ENCODE measurements around the gene KPNA5.

The KPNA5 gene

GRCh38 chr6:116649129-116649528, 31.9 kb upstream of the KPNA5 start:
- H3K27ac ChIP-seq (ENCODE audit: low read length, poor library complexity, severe bottlenecking): no peak overlapping the region
- H3K4me1 ChIP-seq (ENCODE audit: control insufficient read depth, insufficient read depth, low read depth, low read length): peaks cover 1% of the 10 kb centered on the region
- no peak overlapping the region for H2BK15ac ChIP-seq (ENCODE audit: low read depth, poor library complexity, severe bottlenecking)
- H3K9me3 ChIP-seq (ENCODE audit: control insufficient read depth, low read length): no peaks in the 10 kb centered on the region
- no peak overlapping the region for H3K4me3 ChIP-seq (ENCODE audit: insufficient read depth in 1 of 2, low read depth in 1 of 2, low read length in 2 of 2)
- no peak overlapping the region for H3K4me2 ChIP-seq (ENCODE audit: low read length, poor library complexity, severe bottlenecking)
- no peak overlapping the region for H4K91ac ChIP-seq (ENCODE audit: low read length)
- H2AK5ac ChIP-seq (ENCODE audit: low read length, severe bottlenecking): no peak overlapping the region
- H3K27me3 ChIP-seq (ENCODE audit: control insufficient read depth in 1 of 2, insufficient read depth in 1 of 2, low read length in 2 of 2): no peaks in the 10 kb centered on the region
- peaks cover 0 to 37% of the 10 kb centered on the region in 2 experiments for H3K36me3 ChIP-seq (ENCODE audit: control insufficient read depth in 1 of 2, insufficient read depth in 2 of 2, low read depth in 1 of 2, low read length in 2 of 2)
- H3K14ac ChIP-seq (ENCODE audit: low read length in 2 of 2): no peak overlapping the region
- no peak overlapping the region for H2BK5ac ChIP-seq (ENCODE audit: low read depth, low read length, poor library complexity, severe bottlenecking)
- no peak overlapping the region for H4K8ac ChIP-seq (ENCODE audit: low read length)
- H2AFZ ChIP-seq (ENCODE audit: low read depth, low read length): no peak overlapping the region
- H2BK12ac ChIP-seq (ENCODE audit: low read length in 2 of 2): no peak overlapping the region
- no peak overlapping the region for H2BK120ac ChIP-seq (ENCODE audit: low read depth, low read length)
- DNase-seq: no peak
- no peak overlapping the region for H3K18ac ChIP-seq (ENCODE audit: low read depth in 1 of 2, low read length in 2 of 2)
- peaks cover 1% of the 10 kb centered on the region for H3K79me1 ChIP-seq (replicated peaks; ENCODE audit: low read length, poor library complexity, severe bottlenecking)
- H3K9ac ChIP-seq (ENCODE audit: low read length): no peak overlapping the region
- no peak overlapping the region for H3K4ac ChIP-seq (ENCODE audit: low read depth in 1 of 2, low read length in 2 of 2)
- no CpG with 5 or more reads among the region's 3 CpGs for WGBS
- H3K23ac ChIP-seq (ENCODE audit: low read length in 2 of 2): no peak overlapping the region

GRCh38 chr6:116651916-116652315, 29.1 kb upstream of the KPNA5 start:
- Histone ChIP-seq H3K4me1 (ENCODE audit: control insufficient read depth, insufficient read depth, low read depth, low read length) (peaks cover 1% of the 10 kb centered on the region), H3K27me3 (ENCODE audit: control insufficient read depth in 1 of 2, insufficient read depth in 1 of 2, low read length in 2 of 2) (no peaks in the 10 kb centered on the region), H3K4me2 (ENCODE audit: low read length, poor library complexity, severe bottlenecking) (no peak overlapping the region), H3K4me3 (ENCODE audit: insufficient read depth in 1 of 2, low read depth in 1 of 2, low read length in 2 of 2) (no peak overlapping the region), H3K23ac (ENCODE audit: low read length in 2 of 2) (no peak overlapping the region), H3K36me3 (ENCODE audit: control insufficient read depth in 1 of 2, insufficient read depth in 2 of 2, low read depth in 1 of 2, low read length in 2 of 2) (peaks cover 0 to 41% of the 10 kb centered on the region in 2 experiments), H3K9ac (ENCODE audit: low read length) (no peak overlapping the region), H3K4ac (ENCODE audit: low read depth in 1 of 2, low read length in 2 of 2) (no peak overlapping the region), H3K79me1 (replicated peaks; ENCODE audit: low read length, poor library complexity, severe bottlenecking) (peaks cover 1% of the 10 kb centered on the region), H4K8ac (ENCODE audit: low read length) (no peak overlapping the region), H3K27ac (ENCODE audit: low read length, poor library complexity, severe bottlenecking) (no peak overlapping the region), H3K9me3 (ENCODE audit: control insufficient read depth, low read length) (no peaks in the 10 kb centered on the region), H3K18ac (ENCODE audit: low read depth in 1 of 2, low read length in 2 of 2) (no peak overlapping the region), H2BK12ac (ENCODE audit: low read length in 2 of 2) (no peak overlapping the region), H2BK5ac (ENCODE audit: low read depth, low read length, poor library complexity, severe bottlenecking) (no peak overlapping the region), H2BK120ac (ENCODE audit: low read depth, low read length) (no peak overlapping the region), H2AFZ (ENCODE audit: low read depth, low read length) (no peak overlapping the region), H4K91ac (ENCODE audit: low read length) (no peak overlapping the region), H3K14ac (ENCODE audit: low read length in 2 of 2) (no peak overlapping the region), H2AK5ac (ENCODE audit: low read length, severe bottlenecking) (no peak overlapping the region), H2BK15ac (ENCODE audit: low read depth, poor library complexity, severe bottlenecking) (no peak overlapping the region)
- no peak for DNase-seq
- WGBS: 96% methylated on average over 3 of the region's 4 CpGs

- no peak overlapping the region for H2AK5ac ChIP-seq (ENCODE audit: low read length, severe bottlenecking)
- no peak overlapping the region for H2AFZ ChIP-seq (ENCODE audit: low read depth, low read length)
- no peak overlapping the region for H2BK12ac ChIP-seq (ENCODE audit: low read length in 2 of 2)
- peaks cover 0 to 13% of the 10 kb centered on the region in 2 experiments for H3K36me3 ChIP-seq (ENCODE audit: control insufficient read depth in 1 of 2, insufficient read depth in 2 of 2, low read depth in 1 of 2, low read length in 2 of 2)
- peaks cover 8% of the 10 kb centered on the region for H3K79me1 ChIP-seq (replicated peaks; ENCODE audit: low read length, poor library complexity, severe bottlenecking)
- no peak overlapping the region for H3K23ac ChIP-seq (ENCODE audit: low read length in 2 of 2)
- H3K4ac ChIP-seq (ENCODE audit: low read depth in 1 of 2, low read length in 2 of 2): no peak overlapping the region
- no peak overlapping the region for H3K27ac ChIP-seq (ENCODE audit: low read length, poor library complexity, severe bottlenecking)
- H3K9me3 ChIP-seq (ENCODE audit: control insufficient read depth, low read length): no peaks in the 10 kb centered on the region
- no peaks in the 10 kb centered on the region for H3K27me3 ChIP-seq (ENCODE audit: control insufficient read depth in 1 of 2, insufficient read depth in 1 of 2, low read length in 2 of 2)
- no peak overlapping the region for H2BK120ac ChIP-seq (ENCODE audit: low read depth, low read length)
- H3K9ac ChIP-seq (ENCODE audit: low read length): no peak overlapping the region
- no peak overlapping the region for H4K8ac ChIP-seq (ENCODE audit: low read length)
- H4K91ac ChIP-seq (ENCODE audit: low read length): no peak overlapping the region
- H2BK15ac ChIP-seq (ENCODE audit: low read depth, poor library complexity, severe bottlenecking): no peak overlapping the region
- no peak overlapping the region for H3K14ac ChIP-seq (ENCODE audit: low read length in 2 of 2)
- H3K4me3 ChIP-seq (ENCODE audit: insufficient read depth in 1 of 2, low read depth in 1 of 2, low read length in 2 of 2): no peak overlapping the region
- H3K18ac ChIP-seq (ENCODE audit: low read depth in 1 of 2, low read length in 2 of 2): no peak overlapping the region
- H3K4me1 ChIP-seq (ENCODE audit: control insufficient read depth, insufficient read depth, low read depth, low read length): peaks cover 1% of the 10 kb centered on the region
- no peak for DNase-seq
- no peak overlapping the region for H2BK5ac ChIP-seq (ENCODE audit: low read depth, low read length, poor library complexity, severe bottlenecking)
- no peak overlapping the region for H3K4me2 ChIP-seq (ENCODE audit: low read length, poor library complexity, severe bottlenecking)
Observed at GRCh38 chr6:116661594-116661993, 19.4 kb upstream of the KPNA5 start.

DNA sequence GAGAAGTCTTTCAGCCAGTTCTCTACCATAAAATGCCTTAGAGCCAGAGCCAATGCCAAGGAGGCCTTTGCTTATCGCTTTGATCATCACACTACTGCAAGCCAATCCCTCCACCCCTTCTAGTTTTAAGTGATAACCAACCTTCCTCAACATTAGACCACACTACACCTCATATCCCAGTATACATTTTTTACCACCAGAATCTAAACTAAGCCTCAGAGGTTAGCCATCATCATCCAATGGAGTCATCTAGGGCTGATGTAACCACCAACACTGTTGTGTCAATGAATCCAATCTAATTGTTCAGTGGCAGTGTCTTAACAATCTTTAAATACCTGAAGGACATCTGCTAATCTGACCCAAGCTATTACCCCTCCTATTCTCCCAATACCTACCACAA, 18.8 kb upstream of the KPNA5 start:
- Histone ChIP-seq H3K4me1 (ENCODE audit: control insufficient read depth, insufficient read depth, low read depth, low read length) (peaks cover 1% of the 10 kb centered on the region), H2BK15ac (ENCODE audit: low read depth, poor library complexity, severe bottlenecking) (no peak overlapping the region), H4K91ac (ENCODE audit: low read length) (no peak overlapping the region), H3K27ac (ENCODE audit: low read length, poor library complexity, severe bottlenecking) (no peak overlapping the region), H3K23ac (ENCODE audit: low read length in 2 of 2) (no peak overlapping the region), H2AFZ (ENCODE audit: low read depth, low read length) (no peak overlapping the region), H3K79me1 (replicated peaks; ENCODE audit: low read length, poor library complexity, severe bottlenecking) (peaks cover 8% of the 10 kb centered on the region), H3K4me2 (ENCODE audit: low read length, poor library complexity, severe bottlenecking) (no peak overlapping the region), H4K8ac (ENCODE audit: low read length) (peak overlapping the region; percentile 37), H3K14ac (ENCODE audit: low read length in 2 of 2) (no peak overlapping the region), H3K36me3 (ENCODE audit: control insufficient read depth in 1 of 2, insufficient read depth in 2 of 2, low read depth in 1 of 2, low read length in 2 of 2) (peaks cover 0 to 13% of the 10 kb centered on the region in 2 experiments), H2AK5ac (ENCODE audit: low read length, severe bottlenecking) (no peak overlapping the region), H2BK5ac (ENCODE audit: low read depth, low read length, poor library complexity, severe bottlenecking) (no peak overlapping the region), H2BK12ac (ENCODE audit: low read length in 2 of 2) (no peak overlapping the region), H3K18ac (ENCODE audit: low read depth in 1 of 2, low read length in 2 of 2) (no peak overlapping the region), H3K4me3 (ENCODE audit: insufficient read depth in 1 of 2, low read depth in 1 of 2, low read length in 2 of 2) (no peak overlapping the region), H3K9ac (ENCODE audit: low read length) (no peak overlapping the region), H3K4ac (ENCODE audit: low read depth in 1 of 2, low read length in 2 of 2) (no peak overlapping the region), H3K9me3 (ENCODE audit: control insufficient read depth, low read length) (no peaks in the 10 kb centered on the region), H2BK120ac (ENCODE audit: low read depth, low read length) (no peak overlapping the region), H3K27me3 (ENCODE audit: control insufficient read depth in 1 of 2, insufficient read depth in 1 of 2, low read length in 2 of 2) (no peaks in the 10 kb centered on the region)
- 97% methylated on average over 1 of the region's 1 CpG for WGBS
- DNase-seq: no peak

Measured in mesenchymal stem cell (in vitro differentiated cells and primary cell).